Spinal cord (tissue), 10 donors: Measurements from ENCODE around the gene CEP112. TPM values are rescaled to one million over a fixed set of nuclear protein-coding genes. Genes with fewer than 3 reads are reported as not detected.

Experiments
- DNase-seq, 6 donors: peaks; one replicate each; pipeline versions ENCODE4 v3.0.0 to v3.0.0-alpha.2; 2013 to 2015; ENCODE audit warnings: low spot score in 6 of 6, low read depth in 4 of 6
- H3K27ac ChIP-seq: one replicate; pipeline ENCODE4 v1.5.1; 2013; ENCODE audit warnings: low read depth, low read length, control low read depth
- H3K27me3 ChIP-seq: one replicate; pipeline ENCODE4 v1.6.1; 2013; ENCODE audit warnings: low read length; ENCODE audit not compliant: control insufficient read depth, insufficient read depth
- H3K36me3 ChIP-seq: one replicate; pipeline ENCODE4 v1.6.1; 2013; ENCODE audit warnings: low read length; ENCODE audit not compliant: control insufficient read depth, insufficient read depth
- H3K4me1 ChIP-seq: one replicate; pipeline ENCODE4 v1.6.1; 2013; ENCODE audit warnings: low read length; ENCODE audit not compliant: control insufficient read depth, insufficient read depth
- H3K4me3 ChIP-seq: one replicate; pipeline ENCODE4 v1.5.1; 2013; ENCODE audit warnings: low read depth, low read length, control low read depth
- H3K9me3 ChIP-seq: one replicate; pipeline ENCODE4 v1.6.1; 2013; ENCODE audit warnings: low read length; ENCODE audit not compliant: control insufficient read depth, insufficient read depth
- WGBS: methylation state at CpG from one replicate; pipeline ENCODE4 v1.1.5; 2013; ENCODE audit warnings: missing lambda C conversion rate; ENCODE audit not compliant: insufficient coverage; 5-methylcytosine and 5-hydroxymethylcytosine counted together
- polyA plus RNA-seq, 2 donors: library from polyadenylated mRNA; unstranded; fragments of 120-200 nt; gene quantifications; one replicate each; pipeline ENCODE4 v1.2.1, GENCODE V29; 2013; ENCODE audit not compliant: insufficient read length in 2 of 2
- total RNA-seq, 2 donors: library from RNA; depleted of rRNA in 1 of 2; stranded (reverse); fragments of 120-200 nt in 1 of 2; fragments of >200 nt in 1 of 2; gene quantifications; one replicate each; pipeline versions ENCODE4 v1.2.3 to v1.2.4, GENCODE V29; 2013 to 2014
- donor health status: healthy.

The CEP112 gene
- total and polyA plus RNA-seq, 4 donors = 9.1 to 26.2 (median 17.6) TPM

DNA sequence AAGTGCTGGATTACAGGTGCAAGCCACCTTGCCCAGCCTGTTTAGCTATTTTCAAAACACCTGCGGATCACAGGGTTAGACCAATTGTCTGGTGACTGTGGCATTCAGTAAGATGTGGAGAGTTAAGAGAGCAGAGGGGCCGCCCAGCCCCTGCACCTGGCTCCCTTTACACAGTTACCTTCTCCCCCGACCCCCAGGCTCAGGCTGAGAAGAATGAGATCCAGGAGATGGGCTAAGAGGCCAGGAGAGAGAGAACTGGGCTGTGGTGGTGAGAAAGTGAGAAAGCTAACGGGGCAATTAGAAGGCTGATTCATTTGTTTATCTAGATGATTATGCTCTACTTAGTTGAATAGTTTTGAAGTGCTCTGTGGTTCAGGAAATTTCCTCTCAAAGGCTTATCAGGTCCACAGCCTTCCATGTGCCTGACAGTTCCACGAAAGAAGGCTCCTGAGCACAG, 562.7 kb downstream of the CEP112 start:
- no peak overlapping the region for H3K27ac ChIP-seq
- no peak for DNase-seq
- WGBS = 100% methylated on average over 1 of the region's 5 CpGs
- no peak overlapping the region for H3K4me3 ChIP-seq
- peaks cover 3% of the 10 kb centered on the region for H3K4me1 ChIP-seq
- no peaks in the 10 kb centered on the region for H3K9me3 ChIP-seq
- H3K36me3 ChIP-seq = no peaks in the 10 kb centered on the region
- H3K27me3 ChIP-seq = no peaks in the 10 kb centered on the region

DNA sequence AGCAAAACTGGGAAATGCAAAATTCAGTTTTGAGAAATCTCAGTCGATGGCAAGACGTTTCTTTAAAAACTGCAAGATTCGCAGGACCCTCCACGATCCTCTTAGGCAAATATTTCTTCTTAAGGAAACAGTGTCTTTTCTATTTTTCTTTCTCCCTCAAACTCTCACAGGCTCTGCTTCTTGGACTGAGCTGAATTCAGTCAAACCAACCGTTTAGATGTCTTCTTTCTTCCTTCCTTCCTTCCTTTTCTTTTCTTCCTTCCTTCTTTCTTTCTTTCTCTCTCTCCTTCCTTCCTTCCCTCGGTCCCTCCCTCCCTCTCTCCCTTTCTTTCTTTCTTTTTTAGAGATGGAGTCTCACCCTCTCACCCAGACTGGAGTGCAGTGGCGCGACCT, 563.3 kb downstream of the CEP112 start:
- DNase-seq = no peak
- Histone ChIP-seq H3K36me3 (no peaks in the 10 kb centered on the region), H3K4me1 (peaks cover 3% of the 10 kb centered on the region), H3K9me3 (no peaks in the 10 kb centered on the region), H3K27me3 (no peaks in the 10 kb centered on the region), H3K27ac (peak overlapping the region; percentile 60), H3K4me3 (no peak overlapping the region)
- 67% methylated on average over 8 of the region's 8 CpGs for WGBS

DNA sequence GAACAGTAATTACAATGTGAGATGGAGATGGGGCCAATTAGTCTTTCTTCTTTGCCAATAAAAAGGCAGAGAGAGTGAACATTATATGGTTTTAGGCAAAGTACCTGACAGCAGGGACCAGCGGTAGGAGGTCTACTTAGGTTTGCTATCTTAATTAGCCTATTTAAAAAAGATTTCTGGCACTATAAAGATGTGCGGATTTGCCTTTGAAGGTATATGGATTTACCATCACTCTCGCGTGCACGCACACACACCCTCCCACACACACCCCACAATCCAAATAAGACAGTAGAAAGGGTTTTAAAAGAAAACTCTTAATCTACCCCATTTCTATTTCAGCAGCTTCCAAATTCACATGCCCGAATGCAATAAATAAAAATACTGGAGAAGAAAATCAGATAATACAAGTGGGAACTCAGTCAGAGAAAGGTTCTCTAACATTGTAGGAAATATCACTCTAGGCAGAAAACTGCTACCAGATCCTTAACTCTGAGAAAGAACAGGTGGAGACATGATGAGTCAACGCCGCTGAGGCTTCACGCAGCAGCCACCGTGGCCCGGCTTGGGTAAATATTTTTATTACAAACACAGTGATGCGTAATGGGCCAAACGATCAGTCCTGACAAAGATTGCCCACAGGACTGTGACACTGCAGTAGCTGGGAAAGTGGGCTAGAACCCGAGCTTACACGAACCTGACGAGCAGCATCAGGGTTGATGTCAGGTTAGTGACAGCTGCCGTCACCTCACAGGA, 563.9 kb downstream of the CEP112 start:
- DNase-seq = peak in 2 of 6 donors; percentile 39 to 65
- Histone ChIP-seq H3K27ac (peak overlapping the region; percentile 60), H3K36me3 (no peaks in the 10 kb centered on the region), H3K4me1 (peaks cover 3% of the 10 kb centered on the region), H3K9me3 (no peaks in the 10 kb centered on the region), H3K4me3 (no peak overlapping the region), H3K27me3 (no peaks in the 10 kb centered on the region)
- WGBS = 73% methylated on average over 6 of the region's 17 CpGs

DNA sequence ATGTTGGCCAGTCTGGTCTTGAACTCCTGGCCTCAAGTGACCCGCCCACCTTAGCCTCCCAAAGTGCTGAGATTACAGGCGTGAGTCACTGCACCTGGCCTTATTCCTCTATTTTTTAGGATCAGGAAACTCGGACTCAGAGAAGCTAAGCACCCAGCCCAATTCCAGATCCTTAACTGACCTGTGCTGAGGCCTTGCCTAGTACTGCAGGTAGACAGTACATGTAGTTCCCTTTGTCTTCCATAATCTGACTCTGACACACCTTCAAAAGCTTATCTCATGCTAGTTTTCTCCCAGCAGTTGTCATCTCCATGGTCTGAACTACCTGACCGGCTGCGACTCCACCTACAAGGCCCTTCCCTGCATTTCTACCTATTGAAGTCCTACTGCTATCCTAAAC, 564.8 kb downstream of the CEP112 start:
- Histone ChIP-seq H3K27ac (no peak overlapping the region), H3K9me3 (no peaks in the 10 kb centered on the region), H3K36me3 (no peaks in the 10 kb centered on the region), H3K27me3 (no peaks in the 10 kb centered on the region), H3K4me1 (peaks cover 3% of the 10 kb centered on the region), H3K4me3 (no peak overlapping the region)
- WGBS = 91% methylated on average over 5 of the region's 5 CpGs
- no peak for DNase-seq

DNA sequence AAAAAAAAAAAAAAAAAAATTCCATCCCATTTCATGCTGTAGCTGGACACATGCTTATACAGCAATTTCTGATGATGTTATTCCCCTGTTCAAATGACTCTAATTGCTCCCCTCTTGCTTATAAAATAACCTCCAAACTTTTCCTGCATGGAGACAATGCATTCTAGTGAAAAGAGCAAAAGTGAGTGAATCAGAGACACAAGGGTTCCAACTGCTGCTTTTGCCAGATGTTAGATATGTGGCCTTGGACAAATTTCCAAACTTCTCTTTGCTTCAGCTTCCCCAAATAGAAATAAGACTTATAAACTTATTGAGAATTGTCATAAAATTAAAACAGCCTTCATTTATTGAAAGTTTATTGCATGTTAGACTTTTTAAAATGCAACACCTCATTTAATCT, 565.5 kb downstream of the CEP112 start:
- Histone ChIP-seq H3K27me3 (no peaks in the 10 kb centered on the region), H3K36me3 (no peaks in the 10 kb centered on the region), H3K27ac (no peak overlapping the region), H3K9me3 (no peaks in the 10 kb centered on the region), H3K4me3 (no peak overlapping the region), H3K4me1 (peaks cover 3% of the 10 kb centered on the region)
- DNase-seq = no peak

DNA sequence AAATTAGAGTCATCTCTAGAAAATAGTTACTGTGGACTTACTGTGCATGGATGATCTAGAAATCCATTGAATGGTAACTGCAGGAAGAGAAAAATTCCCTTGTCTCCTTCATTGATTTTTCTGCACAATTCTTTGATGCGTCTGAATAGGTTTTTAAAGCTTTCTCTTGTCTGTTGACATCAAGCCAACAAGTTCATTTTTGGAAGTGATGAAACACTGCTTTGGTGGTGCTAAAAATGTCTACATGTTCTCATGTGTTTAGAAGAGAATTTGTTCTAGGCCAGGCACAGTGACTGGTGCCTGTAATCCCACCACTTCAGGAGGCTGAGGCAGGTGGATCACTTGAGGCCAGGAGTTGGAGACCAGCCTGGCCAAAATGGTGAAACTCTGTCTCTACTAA, 573.4 kb downstream of the CEP112 start:
- peak in 2 of 6 donors; percentile 13 to 62 for DNase-seq
- no peaks in the 10 kb centered on the region for H3K36me3 ChIP-seq
- WGBS = no CpG with 5 or more reads among the region's 1 CpG
- no peak overlapping the region for H3K27ac ChIP-seq
- peaks cover 1% of the 10 kb centered on the region for H3K9me3 ChIP-seq
- no peaks in the 10 kb centered on the region for H3K27me3 ChIP-seq
- no peak overlapping the region for H3K4me3 ChIP-seq
- no peaks in the 10 kb centered on the region for H3K4me1 ChIP-seq

DNA sequence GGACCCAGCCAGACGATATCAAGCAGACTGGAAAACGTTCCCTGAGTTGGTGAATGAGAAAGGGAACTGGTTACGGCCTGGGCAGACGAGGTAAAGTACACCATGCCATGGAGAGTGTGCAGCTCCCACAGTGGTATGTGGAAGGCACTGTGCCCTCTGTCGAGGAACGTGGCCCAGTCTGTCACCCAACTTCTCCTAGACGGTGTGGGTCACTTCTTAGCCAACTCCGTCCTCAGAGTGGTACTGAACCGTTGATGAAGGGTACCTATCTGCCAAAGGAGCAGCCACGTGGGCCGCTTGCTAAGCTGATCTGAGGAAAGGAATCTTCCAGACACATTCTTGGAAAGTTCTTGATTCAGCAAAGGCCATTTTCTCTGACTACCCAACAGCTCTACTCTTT, 574.4 kb downstream of the CEP112 start:
- WGBS = over 99% methylated on average over 8 of the region's 11 CpGs
- H3K9me3 ChIP-seq = peaks cover 1% of the 10 kb centered on the region
- no peak overlapping the region for H3K27ac ChIP-seq
- H3K4me1 ChIP-seq = no peaks in the 10 kb centered on the region
- H3K36me3 ChIP-seq = no peaks in the 10 kb centered on the region
- no peak for DNase-seq
- no peaks in the 10 kb centered on the region for H3K27me3 ChIP-seq
- no peak overlapping the region for H3K4me3 ChIP-seq

DNA sequence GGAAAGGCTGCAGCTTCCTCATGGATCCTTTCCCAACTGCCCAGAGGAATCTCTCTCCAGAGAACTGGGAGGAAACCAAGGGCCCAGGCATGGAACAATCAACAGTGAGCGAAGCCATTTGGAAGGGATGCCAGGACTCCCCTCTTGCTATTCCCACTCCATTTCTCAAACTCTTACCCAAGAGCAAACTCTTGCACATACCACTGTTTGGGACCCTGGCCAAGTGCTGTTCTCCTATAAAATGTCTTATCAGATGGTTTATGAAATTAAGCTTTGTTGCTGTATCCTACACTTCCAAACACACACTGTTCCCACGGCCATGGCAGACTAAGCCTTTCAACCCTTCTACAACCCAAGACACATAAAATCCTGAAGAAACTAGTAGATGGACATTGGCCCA, 582.2 kb downstream of the CEP112 start:
- WGBS = 100% methylated on average over 1 of the region's 2 CpGs
- H3K27ac ChIP-seq = no peak overlapping the region

DNA sequence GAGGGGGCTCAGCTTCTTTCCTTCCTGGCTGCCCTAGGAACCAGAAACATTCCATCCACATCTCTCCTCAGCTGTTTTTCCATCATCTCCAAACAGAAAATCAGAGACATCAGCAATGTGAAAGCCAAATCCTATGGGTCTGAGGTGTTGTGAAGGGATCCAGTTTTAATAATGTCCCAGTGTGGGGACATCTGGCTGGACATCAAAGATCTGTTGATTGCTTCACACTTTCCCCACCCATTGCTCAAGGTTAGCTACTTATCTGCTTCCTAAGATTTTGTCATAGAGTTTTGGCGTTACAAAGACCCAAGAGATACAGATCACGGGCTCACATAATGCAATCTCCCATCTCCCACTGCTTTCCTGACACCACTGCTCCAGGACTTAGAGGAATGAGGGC, 582.6 kb downstream of the CEP112 start:
- 100% methylated on average over 2 of the region's 2 CpGs for WGBS
- Histone ChIP-seq H3K4me1 (no peaks in the 10 kb centered on the region), H3K27ac (no peak overlapping the region), H3K9me3 (no peaks in the 10 kb centered on the region), H3K27me3 (no peaks in the 10 kb centered on the region), H3K4me3 (no peak overlapping the region), H3K36me3 (no peaks in the 10 kb centered on the region)
- no peak for DNase-seq

More for the DNA sequence above, 582.2 kb downstream of the CEP112 start:
- H3K4me1 ChIP-seq = no peaks in the 10 kb centered on the region
- H3K9me3 ChIP-seq = no peaks in the 10 kb centered on the region
- no peaks in the 10 kb centered on the region for H3K27me3 ChIP-seq
- no peak for DNase-seq
- no peak overlapping the region for H3K4me3 ChIP-seq
- H3K36me3 ChIP-seq = no peaks in the 10 kb centered on the region

DNA sequence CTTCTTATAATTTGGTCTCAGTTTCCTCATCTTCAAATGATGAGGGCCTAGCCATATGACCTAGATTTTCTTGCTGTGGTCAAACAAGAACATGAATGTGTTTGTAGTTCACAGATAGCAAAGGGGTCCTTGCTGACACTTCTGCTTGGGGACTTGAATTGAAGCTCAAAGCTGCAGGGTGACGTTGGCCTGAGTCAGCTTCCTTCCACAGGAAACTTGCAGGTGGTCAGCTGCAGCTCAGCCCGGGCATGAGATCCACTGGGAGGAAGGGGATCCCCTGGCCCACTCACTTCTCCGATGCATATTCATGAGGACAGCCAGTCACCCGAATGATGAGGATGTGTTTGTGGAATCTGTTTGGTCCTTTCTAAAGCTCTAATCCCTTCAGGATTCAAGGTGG, 587.9 kb downstream of the CEP112 start:
- 63% methylated on average over 4 of the region's 4 CpGs for WGBS
- DNase-seq = no peak
- H3K27me3 ChIP-seq = no peaks in the 10 kb centered on the region
- peaks cover 3% of the 10 kb centered on the region for H3K4me1 ChIP-seq
- no peaks in the 10 kb centered on the region for H3K9me3 ChIP-seq
- no peak overlapping the region for H3K4me3 ChIP-seq
- no peak overlapping the region for H3K27ac ChIP-seq
- H3K36me3 ChIP-seq = no peaks in the 10 kb centered on the region
